NCI-H128 (cell line): Measurements from ENCODE around the gene RIN3.

Source experiments
- DNase-seq: peaks from one replicate; lab custom pipeline; 2025; ENCODE audit not compliant: unreplicated experiment; lab: John Stamatoyannopoulos, UW

RIN3 gene

GRCh38 chr14:92484132-92484823, 29.3 kb upstream of the RIN3 start:
- DNase-seq = no peak

- DNase-seq = no peak
Observed at GRCh38 chr14:92486881-92487280, 26.7 kb upstream of the RIN3 start.

DNA sequence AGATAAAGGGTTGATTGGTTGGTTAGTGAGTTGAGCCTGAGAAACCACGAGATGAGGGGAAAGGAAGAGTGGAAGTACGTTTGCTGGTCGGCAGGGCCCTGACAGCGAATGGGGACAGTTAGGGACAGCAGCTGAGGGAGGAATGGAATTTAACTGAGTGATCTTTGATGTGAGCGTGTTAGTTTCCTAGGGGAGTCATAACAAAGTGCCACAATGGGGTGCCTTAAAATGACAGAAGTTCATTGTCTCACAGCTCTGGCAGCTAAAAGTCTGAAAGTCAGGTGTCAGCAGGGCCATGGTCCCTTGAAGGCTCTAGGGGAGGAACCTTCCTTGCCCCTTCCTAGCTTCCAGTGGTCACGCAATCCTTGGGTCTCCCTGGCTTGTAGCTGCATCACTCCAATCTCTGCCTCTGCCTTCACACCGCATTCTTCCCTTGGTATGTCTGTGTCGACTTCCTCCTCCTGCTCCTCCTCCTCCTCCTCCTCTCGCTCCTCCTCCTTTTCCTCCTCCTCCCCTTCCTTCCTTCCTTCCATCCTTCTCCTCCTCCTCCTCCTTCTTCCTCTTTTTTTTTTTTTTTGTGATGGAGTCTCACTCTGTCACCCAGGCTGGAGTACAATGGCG, 26.0 kb upstream of the RIN3 start:
- DNase-seq = no peak

DNA sequence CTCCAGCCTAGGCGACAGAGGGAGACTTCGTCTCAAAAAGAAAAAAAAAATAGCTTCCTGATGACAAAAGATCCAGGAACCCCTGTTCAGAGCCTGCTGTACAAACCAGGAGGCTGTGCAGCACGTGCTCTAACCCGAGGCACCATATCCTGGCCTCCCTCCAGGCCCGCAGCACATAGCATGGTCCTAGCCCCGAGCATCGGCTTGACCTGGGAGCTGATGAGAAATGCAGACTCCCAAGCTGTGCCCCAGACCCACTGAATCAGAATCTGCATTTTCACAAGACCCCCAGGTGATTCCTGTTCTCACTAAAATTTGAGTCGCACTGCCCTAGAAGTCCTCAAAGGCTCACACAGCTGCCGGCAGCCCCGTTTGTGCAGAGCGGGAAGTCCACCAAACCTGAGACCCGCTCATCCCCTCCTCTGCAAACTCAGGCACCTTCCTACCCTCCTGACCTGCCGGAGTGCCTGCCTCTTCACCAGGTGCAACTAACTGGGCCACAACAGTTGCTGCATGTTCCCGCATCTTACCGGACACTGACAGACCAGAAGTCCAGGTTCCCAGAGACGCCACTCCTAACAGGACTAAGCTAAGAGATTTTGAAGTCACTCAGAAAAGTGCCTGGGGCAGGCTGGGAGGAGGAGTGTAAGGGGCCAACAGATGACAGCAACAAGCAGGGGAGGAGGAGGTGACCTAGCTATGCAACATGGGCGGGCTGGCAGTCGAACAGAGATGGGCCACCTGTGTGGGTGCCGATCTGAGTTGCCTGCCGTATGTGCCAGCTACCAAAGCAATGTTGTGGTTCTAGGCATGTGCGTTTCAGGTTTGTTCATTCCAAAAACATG, 24.0 kb upstream of the RIN3 start:
- no peak for DNase-seq

DNA sequence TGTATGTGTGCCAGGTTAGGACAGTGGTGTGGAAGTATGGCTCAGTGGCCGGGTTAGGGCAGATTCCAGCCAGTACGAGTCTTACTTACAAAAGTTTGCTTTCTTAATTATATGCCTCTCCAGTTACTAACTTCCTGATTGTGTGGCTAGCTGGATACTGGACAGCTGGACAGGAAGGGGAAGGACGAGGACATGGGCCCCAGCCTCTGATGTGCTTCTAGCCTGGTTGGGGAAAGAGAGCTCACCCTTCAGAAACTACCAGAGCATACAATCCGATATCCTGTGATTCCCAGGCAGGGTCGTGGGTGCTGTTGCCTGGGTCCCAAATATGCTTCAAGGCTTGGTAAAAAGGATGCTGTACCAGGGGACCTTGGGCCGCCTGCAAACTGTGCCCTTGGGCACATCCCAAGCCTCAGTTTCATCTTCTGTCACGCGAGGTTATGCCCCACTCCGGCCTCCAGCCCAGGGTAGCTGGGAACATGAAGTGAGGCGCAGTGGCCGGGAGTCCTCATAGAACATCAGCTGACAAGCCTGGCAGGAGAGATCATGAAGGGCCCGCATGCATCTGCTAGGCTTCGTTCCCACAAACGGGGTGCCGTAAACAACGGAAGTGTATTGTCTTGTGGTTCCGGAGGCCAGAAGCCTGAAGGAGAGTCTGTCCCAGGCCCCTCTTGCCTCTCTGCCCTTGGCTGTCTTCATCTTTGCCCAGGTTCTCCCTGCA, 23.2 kb upstream of the RIN3 start:
- DNase-seq = no peak

DNA sequence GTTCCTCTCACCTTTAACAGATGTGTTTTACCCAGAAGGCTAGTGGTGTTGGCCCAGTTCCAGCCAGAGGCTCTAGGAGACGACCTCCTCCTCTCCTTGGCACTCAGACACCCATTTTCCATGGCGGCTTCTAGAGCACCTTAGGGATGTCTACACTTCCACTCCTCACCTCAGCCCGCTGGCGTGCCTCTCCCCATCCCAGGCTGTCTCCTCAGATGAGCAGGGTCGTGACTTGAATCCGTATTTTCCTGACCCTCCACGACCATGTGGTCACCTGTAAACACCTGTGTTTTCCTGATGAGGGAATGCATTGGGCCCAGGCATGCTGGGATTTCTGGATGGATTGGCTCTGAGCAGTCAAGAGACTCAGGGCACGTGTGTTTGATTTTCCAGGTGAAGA, 21.8 kb upstream of the RIN3 start:
- DNase-seq = no peak

DNA sequence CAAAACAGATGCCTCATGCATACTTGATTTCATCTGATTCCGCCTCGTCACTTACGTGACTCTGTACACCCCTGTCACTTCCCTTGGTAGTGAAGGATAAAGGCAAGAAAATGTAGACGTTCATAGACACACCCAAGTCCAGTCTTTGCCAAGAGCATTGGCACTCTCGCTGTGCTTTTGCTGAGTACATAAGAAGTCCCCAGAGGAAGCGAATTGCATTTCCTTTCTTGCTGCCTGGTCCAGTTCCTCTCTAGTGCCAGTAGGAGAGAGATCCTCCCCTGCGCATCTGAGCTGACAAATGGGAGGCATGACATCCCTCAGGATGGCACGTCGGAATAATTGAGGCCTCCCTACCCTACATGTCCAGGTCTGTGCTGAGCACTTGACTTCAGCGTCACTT, 21.3 kb upstream of the RIN3 start:
- DNase-seq = no peak

DNA sequence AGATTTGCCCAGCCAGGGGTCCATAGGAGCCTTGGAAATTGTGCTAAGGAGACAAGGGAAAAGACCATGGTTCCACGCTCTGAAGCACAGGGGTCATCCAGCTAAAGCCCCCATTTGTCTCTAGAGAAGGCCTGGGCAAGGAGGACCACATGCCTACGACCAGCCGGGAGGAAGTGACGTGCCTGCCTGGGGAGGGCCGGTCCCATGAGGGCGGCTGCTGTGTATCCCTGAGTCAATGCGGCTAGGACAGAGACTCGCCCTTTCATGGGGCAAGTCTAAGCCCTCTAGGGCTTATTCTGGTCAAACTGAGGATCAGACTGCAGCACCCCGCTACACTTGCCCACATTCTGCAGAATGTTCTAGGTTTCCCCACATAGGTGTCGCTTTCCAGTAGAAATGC, 20.6 kb upstream of the RIN3 start:
- no peak for DNase-seq

DNA sequence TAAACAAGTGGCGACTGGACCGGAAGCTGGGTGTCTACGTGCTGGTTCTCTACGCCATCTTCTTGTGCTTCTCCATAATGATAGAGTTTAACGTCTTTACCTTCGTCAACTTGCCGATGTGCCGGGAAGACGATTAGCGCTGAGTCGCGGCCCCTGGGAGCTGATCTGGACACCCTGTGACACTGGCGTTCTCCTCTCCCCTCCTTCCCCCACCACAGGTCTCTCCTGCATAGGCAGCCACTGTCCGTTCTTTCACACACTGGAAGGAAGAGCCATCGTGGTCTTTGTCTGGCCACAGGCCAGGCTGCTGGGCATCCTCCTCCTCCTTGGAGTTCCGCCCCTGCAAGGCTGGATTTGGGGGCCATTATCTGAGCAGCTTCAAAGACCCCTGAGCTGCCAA, 20.1 kb upstream of the RIN3 start:
- no peak for DNase-seq

DNA sequence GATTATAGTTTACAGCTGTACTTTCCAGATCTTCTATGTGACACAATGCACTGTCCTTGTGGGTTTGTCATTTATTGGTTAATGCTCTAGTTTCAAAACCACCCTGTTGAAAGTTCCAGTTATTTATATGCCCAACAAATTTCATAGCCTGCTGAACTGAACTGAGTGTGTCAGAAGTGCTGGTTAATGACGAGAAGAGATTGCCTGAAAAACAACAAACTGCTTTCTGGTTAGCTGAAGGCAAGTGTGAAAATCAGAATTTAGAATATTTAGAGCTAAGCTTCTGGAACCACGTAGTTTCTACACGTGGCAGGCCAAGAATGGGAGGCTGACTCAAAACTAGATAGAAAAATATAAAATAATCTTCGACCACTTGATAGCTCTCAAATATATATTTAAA, 19.1 kb upstream of the RIN3 start:
- DNase-seq = no peak

- DNase-seq = no peak
Observed at GRCh38 chr14:92495027-92495426, 18.6 kb upstream of the RIN3 start.

- no peak for DNase-seq
Observed at GRCh38 chr14:92496191-92496857, 17.3 kb upstream of the RIN3 start.

- no peak for DNase-seq
Observed at GRCh38 chr14:92497391-92497790, 16.2 kb upstream of the RIN3 start.

DNA sequence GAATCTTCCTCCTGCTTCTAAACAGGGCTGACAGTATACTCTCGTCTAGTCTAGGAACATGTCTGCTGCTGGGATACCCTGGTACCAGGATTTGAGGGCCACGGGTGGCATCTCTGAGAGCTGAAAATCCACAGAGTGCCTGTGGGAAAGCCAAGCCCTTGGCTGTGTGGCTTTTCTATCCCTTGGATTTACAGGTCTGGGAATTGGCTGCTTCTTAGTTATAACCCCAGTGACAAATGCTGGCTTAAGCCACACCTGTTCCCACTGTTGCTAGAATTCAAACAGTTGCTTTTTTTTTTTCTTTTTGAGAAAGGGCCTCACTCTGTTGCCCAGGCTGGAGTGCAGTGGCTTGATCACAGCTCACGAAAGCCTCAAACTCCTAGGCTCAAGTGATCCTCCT, 14.3 kb upstream of the RIN3 start:
- no peak for DNase-seq

GRCh38 chr14:92500491-92500941, 13.1 kb upstream of the RIN3 start:
- no peak for DNase-seq

DNA sequence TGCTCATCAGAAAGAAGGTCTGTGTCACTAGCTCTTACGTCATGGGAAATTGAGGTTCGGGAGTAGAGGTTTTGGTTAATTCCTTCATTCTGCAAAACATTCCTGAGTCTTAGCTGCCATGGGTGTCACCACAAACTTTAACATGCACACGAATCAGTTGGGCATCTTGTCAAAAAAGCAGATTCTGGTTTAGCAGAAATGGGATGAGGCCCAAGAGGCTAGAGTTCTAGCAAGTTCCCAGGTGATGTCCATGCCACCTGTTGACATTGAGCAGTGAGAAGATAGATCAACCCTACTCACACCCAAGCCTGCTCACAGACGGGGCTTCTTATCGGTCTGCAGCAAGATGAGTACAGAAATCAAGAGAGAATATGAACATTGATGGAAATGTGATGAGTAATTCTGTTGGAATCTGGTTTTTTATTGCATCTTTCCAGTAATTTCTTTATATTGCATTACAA, 11.7 kb upstream of the RIN3 start:
- DNase-seq = no peak

DNA sequence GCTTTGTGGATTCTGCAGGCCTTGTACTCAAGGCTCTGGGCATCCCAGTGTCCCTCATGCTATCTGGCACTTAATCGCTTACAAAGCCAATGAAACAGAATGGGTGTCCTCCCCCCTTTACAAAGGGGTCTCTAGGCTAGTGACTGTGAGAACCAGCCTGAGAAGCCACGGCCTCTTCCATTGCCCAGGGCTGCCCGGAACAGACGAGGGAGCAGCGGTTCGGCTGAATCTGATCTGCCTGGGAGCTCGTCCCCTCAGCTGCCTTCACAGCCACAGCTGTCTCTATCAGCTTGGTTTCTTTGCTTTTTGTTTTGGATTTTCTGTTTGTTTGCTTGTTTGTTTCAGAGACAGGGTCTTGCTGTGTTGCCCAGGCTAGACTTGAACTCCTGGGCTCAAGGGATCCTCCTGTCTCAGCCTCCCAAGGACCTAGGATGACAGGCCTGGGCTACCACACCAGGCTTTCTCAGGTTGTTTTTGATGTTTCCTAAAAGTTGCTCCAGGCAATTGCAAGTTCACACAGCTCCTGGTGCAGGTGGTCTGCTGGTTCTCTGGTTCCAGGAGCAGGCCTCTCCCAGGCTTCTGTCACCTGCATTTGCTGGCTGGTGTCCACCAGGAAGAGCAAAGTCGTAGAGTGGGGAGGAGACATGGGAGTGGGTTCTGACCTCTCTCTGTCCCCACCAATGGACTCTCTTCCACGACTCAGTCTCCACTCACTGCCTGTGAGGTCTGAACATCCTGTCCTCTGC, 10.9 kb upstream of the RIN3 start:
- DNase-seq = no peak

DNA sequence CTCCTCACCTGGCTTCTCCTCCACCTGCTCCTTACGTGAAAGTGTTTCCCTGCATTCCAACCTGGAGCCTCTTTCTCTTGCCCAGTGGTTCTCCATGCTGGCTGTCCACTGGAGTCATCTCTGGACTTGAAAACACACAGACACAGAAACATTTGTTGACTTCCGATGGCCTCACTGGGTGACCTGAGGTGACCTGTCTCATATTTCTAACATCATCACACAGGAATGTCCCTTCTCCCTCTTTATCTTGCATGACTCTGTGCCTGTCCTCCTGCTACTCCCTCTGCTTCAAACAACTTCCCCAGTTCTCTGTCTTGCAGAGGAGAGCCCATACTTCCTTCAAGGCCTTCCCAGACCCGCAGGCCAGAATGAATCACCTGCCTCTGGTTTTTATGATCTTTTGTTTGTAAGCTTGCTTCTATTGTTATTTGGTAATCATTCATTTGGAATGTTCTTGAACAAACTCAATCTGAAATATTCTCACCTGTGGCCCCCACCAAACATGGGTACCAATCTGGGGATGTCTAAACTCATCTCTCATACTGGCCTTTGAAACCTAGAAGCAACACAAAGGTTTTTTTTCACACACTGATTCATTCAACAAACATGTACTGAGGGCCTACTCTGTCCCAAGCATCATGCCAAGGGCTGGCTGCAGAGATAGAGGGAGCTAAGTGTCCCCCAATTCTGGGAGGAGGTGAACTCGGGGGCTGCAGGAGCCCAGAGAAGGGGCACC, 9.7 kb upstream of the RIN3 start:
- DNase-seq = no peak

GRCh38 chr14:92505826-92506225, 7.8 kb upstream of the RIN3 start:
- DNase-seq = no peak
